Jurkat, Clone E6-1 (cell line): ENCODE data around the gene PYGO1.
"Not testable (repeated sequence)": the region's sequence is repeated elsewhere in the genome, so short reads cannot be mapped to it uniquely, and the experiment has no call there.

ENCODE experiments used
- DNase-seq: peaks from one replicate; pipeline ENCODE4 v3.0.0-alpha.2; 2011; ENCODE audit warnings: low read depth, low spot score
- H3K4me3 ChIP-seq: 2 replicates; pipeline ENCODE4 v1.5.1; 2011; ENCODE audit warnings: mild to moderate bottlenecking, low read length, control low read depth, moderate library complexity

PYGO1 gene

GRCh38 chr15:55515991-55516776 is 72.0 kb downstream of the PYGO1 start:
- DNase-seq: no peak
- H3K4me3 ChIP-seq: no peak overlapping the region

DNA sequence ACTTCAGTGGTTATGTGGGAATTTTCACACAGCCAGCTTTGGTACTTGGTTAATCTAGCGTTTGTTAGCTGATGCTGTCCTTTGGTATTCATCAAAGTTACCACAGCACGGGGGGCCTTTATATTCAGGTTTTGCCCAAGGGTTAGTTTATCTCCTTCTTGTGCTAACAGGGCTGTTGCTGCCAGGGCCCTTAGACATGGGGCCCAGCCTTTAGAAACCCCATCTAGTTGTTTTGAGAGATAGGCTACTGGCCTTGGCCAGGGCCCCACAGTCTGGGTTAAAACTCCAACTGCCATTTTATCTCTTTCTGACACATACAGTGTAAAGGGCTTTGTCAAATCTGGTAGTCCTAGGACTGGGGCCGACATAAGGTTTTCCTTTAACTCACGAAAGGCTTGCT is 72.7 kb downstream of the PYGO1 start:
- DNase-seq: no peak

DNA sequence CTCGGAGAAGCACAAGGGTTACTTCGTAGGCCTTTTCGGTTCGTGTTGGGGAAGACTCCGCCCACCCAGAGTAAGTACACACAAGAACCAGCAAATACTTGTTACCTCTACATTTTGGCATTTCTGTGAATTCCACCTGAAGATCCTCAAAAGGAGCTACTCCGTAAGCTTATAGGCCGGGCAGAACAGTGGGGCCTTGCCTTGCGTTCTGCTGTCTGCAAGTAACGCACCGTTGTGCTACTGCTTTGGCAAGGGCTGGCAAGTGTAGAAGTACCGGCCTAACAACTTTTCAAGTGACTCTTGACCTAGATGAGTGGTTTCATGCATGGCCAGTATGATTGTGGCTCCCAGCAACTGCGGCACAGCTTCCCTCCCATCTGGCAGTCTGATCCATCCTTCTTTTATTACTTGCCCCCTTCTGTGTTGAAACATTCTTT is 73.7 kb downstream of the PYGO1 start:
- DNase-seq: no peak
- H3K4me3 ChIP-seq: no peak overlapping the region

More for the DNA sequence above, 72.7 kb downstream of the PYGO1 start:
- no peak overlapping the region for H3K4me3 ChIP-seq

DNA sequence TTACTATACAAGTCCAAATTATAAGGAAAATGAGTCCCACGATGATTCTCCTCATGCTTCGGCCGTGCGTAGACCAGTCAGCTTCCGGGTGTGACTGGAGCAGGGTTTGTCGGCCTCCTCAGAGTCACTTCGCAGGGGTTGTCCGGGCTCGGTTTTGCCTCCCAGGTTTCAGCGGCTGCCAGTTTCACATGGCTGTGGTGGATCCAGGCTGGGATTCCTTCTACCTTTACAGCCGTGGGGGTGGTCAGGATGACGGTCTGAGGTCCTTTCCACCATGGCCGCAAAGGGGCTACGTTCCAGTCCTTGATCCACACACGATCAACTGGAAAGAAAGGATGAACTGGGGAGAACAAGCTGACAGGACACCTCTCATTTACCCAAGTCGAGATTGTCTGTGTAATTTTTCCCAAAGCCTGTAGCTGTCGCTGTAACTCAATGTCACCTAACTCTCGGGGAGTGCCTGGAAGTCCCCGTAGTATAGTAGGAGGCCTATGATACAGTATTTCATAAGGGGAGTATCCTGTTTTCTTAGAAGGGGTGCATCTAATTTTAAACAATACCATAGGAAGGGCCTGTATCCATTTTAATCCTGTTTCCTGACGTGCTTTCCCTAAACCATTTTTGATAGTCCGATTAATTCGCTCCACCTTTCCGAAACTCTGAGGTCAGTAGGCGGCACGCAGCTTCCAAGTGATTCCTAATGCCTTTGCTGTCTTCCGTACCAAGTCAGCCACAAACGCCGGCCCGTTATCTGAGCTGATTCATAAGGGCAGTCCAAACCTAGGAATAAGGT is 74.3 kb downstream of the PYGO1 start:
- not testable (repeated sequence) for H3K4me3 ChIP-seq, DNase-seq

GRCh38 chr15:55513152-55513551 is 75.0 kb downstream of the PYGO1 start:
- H3K4me3 ChIP-seq: no peak overlapping the region
- DNase-seq: no peak

DNA sequence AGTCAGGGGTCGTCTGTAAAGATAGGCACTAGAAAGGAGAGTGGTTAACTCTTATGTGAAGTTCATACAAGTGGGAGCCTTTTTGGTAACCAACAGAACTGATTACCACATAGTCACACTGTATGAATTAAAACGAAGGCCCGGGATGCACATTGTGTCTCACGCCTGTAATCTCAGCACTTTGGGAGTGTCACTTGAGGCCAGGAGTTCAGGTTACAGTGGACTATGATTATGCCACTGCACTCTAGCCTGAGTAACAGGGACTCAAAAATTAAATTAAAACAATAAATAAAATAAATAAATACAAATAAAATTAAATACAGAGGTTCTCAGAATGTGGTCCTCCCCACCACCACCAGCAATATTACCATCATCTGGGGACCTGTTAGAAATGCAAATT is 80.6 kb downstream of the PYGO1 start:
- no peak for DNase-seq

DNA sequence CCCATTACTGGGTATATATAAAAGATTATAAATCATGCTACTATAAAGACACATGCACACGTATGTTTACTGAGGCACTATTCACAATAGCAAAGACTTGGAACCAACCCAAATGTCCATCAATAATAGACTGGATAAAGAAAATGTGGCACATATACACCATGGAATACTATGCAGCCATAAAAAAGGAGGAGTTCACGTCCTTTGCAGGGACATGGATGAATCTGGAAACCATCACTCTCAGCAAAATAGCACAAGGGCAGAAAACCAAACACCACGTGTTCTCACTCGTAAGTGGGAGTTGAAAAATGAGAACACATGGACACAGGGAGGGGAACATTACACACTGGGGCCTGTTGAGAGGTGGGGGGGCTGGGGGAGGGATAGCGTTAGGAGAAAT is 82.7 kb downstream of the PYGO1 start:
- H3K4me3 ChIP-seq, DNase-seq: not testable (repeated sequence)

More for the DNA sequence above, 80.6 kb downstream of the PYGO1 start:
- H3K4me3 ChIP-seq: no peak overlapping the region

DNA sequence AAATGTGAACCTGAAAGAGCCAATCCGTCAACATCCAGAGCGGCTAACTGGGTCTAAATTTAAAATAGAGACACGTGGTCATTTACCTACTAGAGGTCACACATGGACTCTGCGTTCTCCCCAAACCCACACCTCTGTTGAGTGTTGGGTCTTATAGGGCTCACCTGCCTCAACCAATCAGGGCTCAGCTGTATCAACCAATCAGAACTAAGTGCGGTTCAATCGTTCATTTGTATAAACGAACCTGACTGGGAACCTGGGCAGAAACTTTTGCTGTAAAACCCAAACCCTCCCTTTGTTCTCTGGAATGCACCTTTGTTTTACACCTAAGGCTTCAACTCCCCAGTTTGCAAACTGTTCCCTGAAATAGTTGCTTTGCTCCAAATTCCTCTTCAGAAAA is 89.0 kb downstream of the PYGO1 start:
- no peak overlapping the region for H3K4me3 ChIP-seq
- DNase-seq: no peak

DNA sequence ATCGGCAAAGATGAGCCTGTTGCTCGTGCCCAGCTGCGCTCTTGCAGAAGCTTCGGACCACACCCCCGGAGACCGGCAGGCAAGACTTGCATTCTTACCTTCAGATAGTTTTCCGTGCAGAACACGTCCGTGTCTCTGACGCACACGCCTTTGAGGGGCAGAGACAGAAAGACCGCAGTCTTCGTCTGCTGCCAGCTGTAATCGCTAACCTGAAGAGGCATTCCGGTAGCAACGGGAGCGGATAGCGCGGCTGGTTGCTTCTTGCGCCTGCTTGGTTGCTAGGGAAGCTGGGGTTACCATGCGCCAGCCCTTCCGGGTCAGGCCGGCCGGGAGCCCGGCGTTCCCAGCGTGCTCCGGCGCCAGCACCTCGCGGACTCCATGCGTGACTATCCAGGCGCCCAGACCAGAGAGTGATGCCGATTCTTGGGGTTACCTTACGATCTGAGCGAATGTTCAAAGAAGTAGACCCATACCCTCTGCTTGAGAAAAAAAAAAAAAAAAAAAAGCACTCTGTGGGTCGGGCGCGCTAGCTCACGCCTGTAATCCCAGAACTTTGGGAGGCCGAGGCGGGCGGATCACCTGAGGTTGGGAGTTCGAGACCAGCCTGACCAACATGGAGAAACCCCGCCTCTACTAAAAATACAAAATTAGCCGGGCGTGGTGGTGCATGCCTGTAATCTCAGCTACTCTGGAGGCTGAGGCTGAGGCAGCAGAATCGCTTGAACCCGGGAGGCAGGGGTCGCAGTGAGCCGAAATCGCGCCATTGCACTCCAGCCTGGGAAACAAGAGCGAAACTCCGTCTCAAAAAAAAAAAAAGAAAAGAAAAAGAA is 89.8 kb downstream of the PYGO1 start:
- peak; percentile 69 for DNase-seq
- peak overlapping the region; percentile 57 for H3K4me3 ChIP-seq

DNA sequence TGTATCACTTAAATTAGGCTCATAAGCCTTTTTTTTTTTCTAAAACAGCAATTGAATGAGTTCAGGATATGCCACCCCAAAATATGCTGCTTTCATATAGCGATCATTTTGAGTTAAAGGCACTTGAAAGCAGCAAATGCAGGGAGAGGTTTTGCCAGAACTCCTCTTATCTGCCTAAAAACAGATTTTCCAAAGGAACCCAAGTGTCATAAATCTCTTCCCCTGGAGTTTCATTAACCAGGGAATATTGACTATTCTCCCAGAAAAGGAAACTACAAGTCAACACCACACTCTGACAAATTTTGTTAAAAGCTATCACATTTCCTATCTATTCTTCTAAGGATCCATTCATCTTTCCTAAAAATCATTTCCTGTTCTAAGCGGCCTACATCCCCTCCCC is 91.4 kb downstream of the PYGO1 start:
- no peak for DNase-seq
- no peak overlapping the region for H3K4me3 ChIP-seq

GRCh38 chr15:55494931-55495330 is 93.2 kb downstream of the PYGO1 start:
- DNase-seq: no peak
- H3K4me3 ChIP-seq: no peak overlapping the region

DNA sequence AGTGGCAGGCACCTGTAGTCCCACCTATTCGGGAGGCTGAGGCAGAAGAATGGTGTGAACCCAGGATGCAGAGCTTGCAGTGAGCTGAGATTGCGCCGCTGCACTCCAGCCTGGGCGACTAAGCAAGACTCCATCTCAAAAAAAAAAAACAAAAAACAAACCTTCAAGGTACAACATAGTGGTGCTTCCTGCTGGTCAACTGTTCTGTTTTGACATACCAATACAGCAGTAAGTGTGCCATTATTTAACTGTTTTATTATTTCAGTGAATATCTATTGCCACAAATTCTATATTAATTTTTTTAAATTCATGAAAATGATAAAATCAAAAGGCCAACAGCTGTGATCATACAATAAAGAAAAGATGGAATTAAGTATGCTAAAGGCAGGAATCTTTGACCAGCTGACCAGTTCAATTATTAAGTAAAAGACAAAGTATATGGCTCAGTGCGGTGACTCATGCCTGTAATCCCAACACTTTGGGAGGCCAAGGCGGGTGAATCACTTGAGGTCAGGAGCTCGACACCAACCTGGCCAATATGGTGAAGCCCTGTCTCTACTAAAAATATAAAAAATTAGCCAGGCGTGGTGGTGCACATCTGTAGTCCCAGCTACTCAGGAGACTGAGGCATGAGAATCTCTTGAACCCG is 99.1 kb downstream of the PYGO1 start:
- DNase-seq, H3K4me3 ChIP-seq: not testable (repeated sequence)
